Ishikawa (cell line): ENCODE measurements around the gene SLC6A11.

Experiments
- EGR1 ChIP-seq: IDR thresholded peaks from 2 replicates; pipeline ENCODE4 v1.6.1; 2012
- EP300 ChIP-seq: IDR thresholded peaks from 2 replicates; pipeline ENCODE4 v1.6.1; 2012; ENCODE audit warnings: borderline replicate concordance
- REST ChIP-seq: IDR thresholded peaks from 2 replicates; pipeline ENCODE4 v1.6.1; 2012; ENCODE audit warnings: low read depth, mild to moderate bottlenecking
- TAF1 ChIP-seq: IDR thresholded peaks from 2 replicates; pipeline ENCODE4 v1.6.1; 2012; ENCODE audit warnings: low read depth, mild to moderate bottlenecking
- TF ChIP-seq, protein P1 (sequence below): IDR thresholded peaks from 2 replicates; pipeline ENCODE4 v1.6.1; 2012

DNA sequence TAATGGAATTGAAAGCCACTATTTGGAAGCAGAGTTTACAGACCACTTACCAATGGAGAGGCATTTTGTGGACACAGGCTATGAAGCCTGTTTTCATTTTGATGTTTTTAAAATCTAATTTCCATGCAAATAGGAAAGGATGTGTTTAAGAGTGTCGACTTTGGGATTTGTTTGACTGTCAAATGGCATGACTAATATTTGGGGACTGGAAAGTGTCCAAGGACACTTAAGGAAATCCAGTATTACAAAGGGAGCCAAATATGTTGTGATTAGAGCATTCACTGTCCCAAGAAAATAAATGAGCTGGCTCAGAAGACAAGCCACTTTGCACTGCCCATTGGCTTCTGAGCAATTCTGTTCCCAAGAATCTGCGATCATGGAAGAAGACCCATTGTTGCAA is 34.0 kb upstream of the SLC6A11 start:
- TF ChIP-seq REST (no peak), EGR1 (no peak), TAF1 (no peak), EP300 (no peak)
- TF ChIP-seq, protein P1, sequence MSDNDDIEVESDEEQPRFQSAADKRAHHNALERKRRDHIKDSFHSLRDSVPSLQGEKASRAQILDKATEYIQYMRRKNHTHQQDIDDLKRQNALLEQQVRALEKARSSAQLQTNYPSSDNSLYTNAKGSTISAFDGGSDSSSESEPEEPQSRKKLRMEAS: no peak
